ENCODE data around the gene TRAPPC3. TPM values are rescaled to one million over a fixed set of nuclear protein-coding genes. Genes with fewer than 3 reads are reported as not detected.
"Not testable (repeated sequence)": the region's sequence is repeated elsewhere in the genome, so short reads cannot be mapped to it uniquely, and the experiment has no call there.

The TRAPPC3 gene
- total RNA-seq, result 70.6 and 88.5 TPM in 2 replicates
- 102 and 105 TPM in 2 replicates for polyA plus RNA-seq
- polyA plus RNA-seq (2012), result 90.0 and 102 TPM in 2 replicates
- polyA minus RNA-seq (ENCODE audit: low replicate concordance), result 12.7 and 13.7 TPM in 2 replicates

GRCh38 chr1:36149237-36149972, at the start of gene TRAPPC3:
TRAPPC3 (minus strand) TSS chr1:36149486; CDS start chr1:36149378, 108 bp downstream.
- peaks cover 33% of the 10 kb centered on the region for H3K79me2 ChIP-seq (ENCODE audit: control insufficient read depth, insufficient read depth, low read length)
- H3K4me2 ChIP-seq (ENCODE audit: extremely low read depth, insufficient read depth, low read length), result peak within 1 kb of the TSS; percentile 93
- H3K27ac ChIP-seq (ENCODE audit: insufficient read depth, low read length), result peak within 1 kb of the TSS; percentile 88
- TF ChIP-seq CTCF (conservative IDR thresholded peaks at IDR 0.05 in 1 of 2, IDR thresholded peaks at IDR 0.05 in 1 of 2; ENCODE audit: low read depth in 1 of 2, low read length in 2 of 2) (peak; percentile 88 to 89), EZH2 (IDR thresholded peaks at IDR 0.05; ENCODE audit: low read length, missing control alignments) (no peak)
- peak within 1 kb of the TSS; percentile 84 to 97 (median 92) for H3K4me3 ChIP-seq (replicated peaks in 1 of 4; ENCODE audit: control extremely low read depth in 1 of 4, insufficient read depth in 1 of 4, low read depth in 3 of 4, low read length in 4 of 4)
- peaks cover 24% of the 10 kb centered on the region for H3K4me1 ChIP-seq (ENCODE audit: control insufficient read depth, extremely low read depth, insufficient read depth, low read length)
- no peaks in the 10 kb centered on the region for H3K9me3 ChIP-seq (ENCODE audit: control insufficient read depth, insufficient read depth, low read depth, low read length)
- H3K36me3 ChIP-seq (ENCODE audit: control insufficient read depth, insufficient read depth, low read length), result no peaks in the 10 kb centered on the region
- H3K27me3 ChIP-seq (ENCODE audit: control insufficient read depth, insufficient read depth, low read length), result no peaks in the 10 kb centered on the region
- H2AFZ ChIP-seq (ENCODE audit: low read length), result peak within 1 kb of the TSS; percentile 66
- DNase-seq (ENCODE audit: low read depth in 2 of 2), result peak; percentile 100
- H3K9ac ChIP-seq (ENCODE audit: insufficient read depth, low read length), result peak within 1 kb of the TSS; percentile 94
- H4K20me1 ChIP-seq (ENCODE audit: control insufficient read depth, extremely low read depth, insufficient read depth, low read length), result no peaks in the 10 kb centered on the region

GRCh38 chr1:36198641-36199040, 49.4 kb upstream of the TRAPPC3 start:
- TF ChIP-seq CTCF (conservative IDR thresholded peaks at IDR 0.05 in 1 of 2, IDR thresholded peaks at IDR 0.05 in 1 of 2; ENCODE audit: low read depth in 1 of 2, low read length in 2 of 2) (no peak), EZH2 (IDR thresholded peaks at IDR 0.05; ENCODE audit: low read length, missing control alignments) (no peak)
- DNase-seq (ENCODE audit: low read depth in 2 of 2), result no peak
- H3K36me3 ChIP-seq (ENCODE audit: control insufficient read depth, insufficient read depth, low read length), result no peaks in the 10 kb centered on the region
- H4K20me1 ChIP-seq (ENCODE audit: control insufficient read depth, extremely low read depth, insufficient read depth, low read length), result no peaks in the 10 kb centered on the region
- no peaks in the 10 kb centered on the region for H3K79me2 ChIP-seq (ENCODE audit: control insufficient read depth, insufficient read depth, low read length)
- no peak overlapping the region for H3K4me3 ChIP-seq (replicated peaks in 1 of 4; ENCODE audit: control extremely low read depth in 1 of 4, insufficient read depth in 1 of 4, low read depth in 3 of 4, low read length in 4 of 4)
- no peak overlapping the region for H3K4me2 ChIP-seq (ENCODE audit: extremely low read depth, insufficient read depth, low read length)
- no peak overlapping the region for H2AFZ ChIP-seq (ENCODE audit: low read length)
- H3K27me3 ChIP-seq (ENCODE audit: control insufficient read depth, insufficient read depth, low read length), result no peaks in the 10 kb centered on the region
- H3K4me1 ChIP-seq (ENCODE audit: control insufficient read depth, extremely low read depth, insufficient read depth, low read length), result no peaks in the 10 kb centered on the region
- H3K9ac ChIP-seq (ENCODE audit: insufficient read depth, low read length), result no peak overlapping the region
- H3K27ac ChIP-seq (ENCODE audit: insufficient read depth, low read length), result no peak overlapping the region
- no peaks in the 10 kb centered on the region for H3K9me3 ChIP-seq (ENCODE audit: control insufficient read depth, insufficient read depth, low read depth, low read length)

GRCh38 chr1:36196805-36197204, 47.5 kb upstream of the TRAPPC3 start:
- not testable (repeated sequence) for H3K79me2 ChIP-seq (ENCODE audit: control insufficient read depth, insufficient read depth, low read length); H3K27ac ChIP-seq (ENCODE audit: insufficient read depth, low read length); H3K4me3 ChIP-seq (replicated peaks in 1 of 4; ENCODE audit: control extremely low read depth in 1 of 4, insufficient read depth in 1 of 4, low read depth in 3 of 4, low read length in 4 of 4); DNase-seq (ENCODE audit: low read depth in 2 of 2); H3K4me2 ChIP-seq (ENCODE audit: extremely low read depth, insufficient read depth, low read length); H2AFZ ChIP-seq (ENCODE audit: low read length); H3K27me3 ChIP-seq (ENCODE audit: control insufficient read depth, insufficient read depth, low read length); H3K4me1 ChIP-seq (ENCODE audit: control insufficient read depth, extremely low read depth, insufficient read depth, low read length); H3K36me3 ChIP-seq (ENCODE audit: control insufficient read depth, insufficient read depth, low read length); H4K20me1 ChIP-seq (ENCODE audit: control insufficient read depth, extremely low read depth, insufficient read depth, low read length); H3K9ac ChIP-seq (ENCODE audit: insufficient read depth, low read length); H3K9me3 ChIP-seq (ENCODE audit: control insufficient read depth, insufficient read depth, low read depth, low read length)
